PC-3 (cell line): ENCODE measurements around the gene FIP1L1. TPM values are rescaled to one million over a fixed set of nuclear protein-coding genes. Genes with fewer than 3 reads are reported as not detected.
A peak's percentile ranks its signal among the peaks of the same experiment; 100 is the strongest.

Experiments
- ATAC-seq: fragments of 200-7000 bp; cut with Tn5 transposase; 2 replicates; pipeline ENCODE4 v1.9.1; 2020; ENCODE audit warnings: mild to moderate bottlenecking, moderate library complexity
- BruUV-seq: library from RNA; stranded (reverse); fragments of 400-500 nt; replicated peaks from 2 replicates; lab custom pipeline; 2021; lab: Mats Ljungman, UMichigan
- CTCF ChIA-PET: fragments of 300-600 bp; sonication (Branson Sonifier 250); formaldehyde crosslinking; loops from one replicate; lab custom pipeline; 2022; ENCODE audit warnings: antibody characterized with exemption; lab: Charles Lee
- POLR2A ChIA-PET: fragments of 300-600 bp; sonication (Branson Sonifier 250); formaldehyde crosslinking; loops from one replicate; lab custom pipeline; 2022; ENCODE audit warnings: antibody characterized with exemption; ENCODE audit not compliant: unreplicated experiment; lab: Charles Lee
- DNase-seq: peaks from one replicate; pipeline ENCODE4 v3.0.0-alpha.2; 2015
- H2AFZ ChIP-seq: fragments of 300-600 bp; sonication (generic); 2 replicates; pipeline ENCODE4 v1.6.0; 2016; ENCODE audit warnings: antibody characterized with exemption, low read length
- H3F3A ChIP-seq: fragments of 300-600 bp; sonication (generic); one replicate; pipeline ENCODE4 v1.6.0; 2017; ENCODE audit warnings: antibody characterized with exemption, low read length, control low read depth, mild to moderate bottlenecking; ENCODE audit not compliant: unreplicated experiment
- H3K27ac ChIP-seq: fragments of 300-600 bp; sonication (generic); 2 replicates; pipeline ENCODE4 v1.5.1; 2016; ENCODE audit warnings: mild to moderate bottlenecking, low read length
- H3K27me3 ChIP-seq: fragments of 300-600 bp; sonication (generic); 2 replicates; pipeline ENCODE4 v1.6.1; 2016; ENCODE audit warnings: low read length, mixed read lengths
- H3K36me3 ChIP-seq: fragments of 300-600 bp; sonication (generic); 2 replicates; pipeline ENCODE4 v1.6.1; 2016; ENCODE audit warnings: low read depth, mixed run types, low read length, mixed read lengths
- H3K4me1 ChIP-seq: fragments of 300-600 bp; sonication (generic); 2 replicates; pipeline ENCODE4 v1.5.1; 2016; ENCODE audit warnings: low read length; ENCODE audit not compliant: insufficient read depth
- H3K4me2 ChIP-seq: fragments of 300-600 bp; sonication (generic); 2 replicates; pipeline ENCODE4 v1.6.0; 2016; ENCODE audit warnings: low read length
- H3K4me3 ChIP-seq: fragments of 300-600 bp; sonication (generic); 2 replicates; pipeline ENCODE4 v1.5.1; 2016; ENCODE audit warnings: mild to moderate bottlenecking, low read length, mixed read lengths
- H3K79me2 ChIP-seq: fragments of 300-600 bp; sonication (generic); 2 replicates; pipeline ENCODE4 v1.6.1; 2017; ENCODE audit warnings: low read length, mixed read lengths
- H3K9ac ChIP-seq: fragments of 300-600 bp; sonication (generic); 2 replicates; pipeline ENCODE4 v1.6.0; 2016; ENCODE audit warnings: mild to moderate bottlenecking, low read length
- H3K9me2 ChIP-seq: fragments of 300-600 bp; sonication (generic); replicated peaks from 2 replicates; pipeline ENCODE4 v1.6.1; 2016; ENCODE audit warnings: mixed run types, low read length, mixed read lengths
- H3K9me3 ChIP-seq: fragments of 300-600 bp; sonication (generic); 2 replicates; pipeline ENCODE4 v1.6.1; 2016; ENCODE audit warnings: low read length, mixed read lengths
- H4K20me1 ChIP-seq: fragments of 300-600 bp; sonication (generic); 2 replicates; pipeline ENCODE4 v1.6.1; 2016; ENCODE audit warnings: low read length, mixed read lengths
- CTCF ChIP-seq: fragments of 300-600 bp; sonication (generic); conservative IDR thresholded peaks from 2 replicates; pipeline ENCODE4 v1.5.1; 2017; ENCODE audit warnings: antibody characterized with exemption, low read depth, mild to moderate bottlenecking, low read length
- EZH2 ChIP-seq: fragments of 300-600 bp; sonication (generic); IDR thresholded peaks from one replicate; pipeline ENCODE4 v1.6.1; 2017; ENCODE audit warnings: antibody characterized with exemption, mild to moderate bottlenecking, low read length; ENCODE audit not compliant: unreplicated experiment
- EZH2phosphoT487 ChIP-seq: fragments of 300-600 bp; sonication (generic); IDR thresholded peaks from 2 replicates; pipeline ENCODE4 v1.6.1; 2018; ENCODE audit warnings: mild to moderate bottlenecking, antibody characterized with exemption, low read length, borderline replicate concordance
- intact Hi-C: fragments of 100-400 bp; cut with micrococcal nuclease; formaldehyde crosslinking; loops from 2 replicates; pipeline ENCODE4 v1.9.0; 2023
- total RNA-seq: library from RNA; depleted of rRNA; stranded (reverse); fragments of >200 nt; gene quantifications from 2 replicates; pipeline ENCODE4 v1.2.3, GENCODE V29; 2014

The FIP1L1 gene
- total RNA-seq, 1 experiment from 2014 or later: 76.1 TPM

DNA sequence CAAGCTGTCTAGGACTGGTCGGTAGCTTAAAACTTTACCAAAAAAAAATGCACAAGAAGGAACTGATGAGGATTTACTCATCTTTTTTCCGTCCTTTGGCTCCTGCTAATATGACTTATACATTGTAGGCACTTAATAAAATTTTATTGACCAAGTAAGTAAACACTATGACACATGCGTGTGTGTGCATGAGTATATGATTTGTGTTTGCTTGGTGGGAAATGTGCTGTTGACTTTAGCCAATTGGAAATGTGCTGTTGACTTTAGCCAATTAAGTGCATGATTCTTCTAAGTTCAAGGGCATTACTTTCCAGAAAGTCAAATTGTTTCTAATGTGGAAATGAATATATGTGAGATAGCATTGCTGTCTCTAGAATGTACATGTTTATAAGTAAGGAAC lies 78.3 kb downstream of the FIP1L1 start:
- no TSS peak for BruUV-seq
- H4K20me1 ChIP-seq: peaks cover 22% of the 10 kb centered on the region
- no peak overlapping the region for H2AFZ ChIP-seq
- H3F3A ChIP-seq: no peaks in the 10 kb centered on the region
- H3K9me2 ChIP-seq: no peaks in the 10 kb centered on the region
- no peak for TF ChIP-seq EZH2phosphoT487
- no peak for TF ChIP-seq CTCF
- no peak for TF ChIP-seq EZH2
- peak; percentile 89 for ATAC-seq
- H3K4me1 ChIP-seq: peaks cover 51% of the 10 kb centered on the region
- H3K36me3 ChIP-seq: peaks cover 51% of the 10 kb centered on the region
- no peak overlapping the region for H3K9ac ChIP-seq
- no peaks in the 10 kb centered on the region for H3K9me3 ChIP-seq
- H3K4me3 ChIP-seq: no peak overlapping the region
- peak; percentile 94 for DNase-seq
- peak overlapping the region; percentile 40 for H3K4me2 ChIP-seq
- peak overlapping the region; percentile 63 for H3K27ac ChIP-seq
- intact Hi-C loops: loop anchor here (5.0 to 10.0 kb wide), 3 partner anchors 78 to 779 kb away; partner anchors contain the start of gene FIP1L1
- H3K79me2 ChIP-seq: peaks cover 14% of the 10 kb centered on the region
- ChIA-PET POLR2A (no interaction called here), CTCF (interaction anchor here (0.6 kb wide), 2 partner anchors 41 to 450 kb away, joined by 3 to 5 read pairs; no protein-coding TSS in a partner anchor)
- no peaks in the 10 kb centered on the region for H3K27me3 ChIP-seq

DNA sequence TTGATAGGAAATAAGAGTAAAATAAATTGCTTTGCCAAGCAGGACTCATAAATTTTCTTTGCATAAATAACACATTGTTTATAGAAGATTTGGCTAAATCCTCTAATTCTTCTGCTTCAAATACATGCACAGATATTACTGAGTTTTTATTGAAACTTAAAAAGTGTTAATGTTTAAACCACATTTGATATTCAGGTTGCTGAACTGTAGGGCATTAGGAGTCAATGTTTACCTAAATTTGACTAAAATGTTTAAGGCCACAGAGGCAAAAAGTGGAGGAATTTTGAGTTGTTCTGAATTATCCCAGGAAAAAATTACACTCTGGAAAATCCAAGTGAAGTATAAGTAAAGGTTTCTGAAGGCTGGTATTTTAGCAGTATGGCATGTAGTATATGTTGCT lies 78.7 kb downstream of the FIP1L1 start:
- Histone ChIP-seq H3K36me3 (peaks cover 56% of the 10 kb centered on the region), H3K79me2 (peaks cover 14% of the 10 kb centered on the region), H3K4me2 (peak overlapping the region; percentile 40), H3K4me1 (peaks cover 55% of the 10 kb centered on the region), H3K27me3 (no peaks in the 10 kb centered on the region), H2AFZ (no peak overlapping the region), H3K27ac (peak overlapping the region; percentile 51), H3K9me3 (no peaks in the 10 kb centered on the region), H3K9ac (no peak overlapping the region), H3F3A (no peaks in the 10 kb centered on the region), H3K9me2 (no peaks in the 10 kb centered on the region), H4K20me1 (peaks cover 22% of the 10 kb centered on the region), H3K4me3 (no peak overlapping the region)
- intact Hi-C loops: loop anchor here (5.0 to 10.0 kb wide), 3 partner anchors 79 to 779 kb away; partner anchors contain the start of gene FIP1L1
- ChIA-PET CTCF (no interaction called here), POLR2A (interaction anchor here (0.6 kb wide), 1 partner anchor 187 kb away, joined by 4 read pairs; no protein-coding TSS in a partner anchor)
- DNase-seq (no peak), ATAC-seq (no peak)
- TF ChIP-seq EZH2phosphoT487 (no peak), CTCF (no peak), EZH2 (no peak)
- BruUV-seq: no TSS peak

GRCh38 chr4:53459548-53459947 lies 82.1 kb downstream of the FIP1L1 start:
- peaks cover 60% of the 10 kb centered on the region for H3K36me3 ChIP-seq

More at GRCh38 chr4:53459548-53459947, 82.1 kb downstream of the FIP1L1 start:
- POLR2A ChIA-PET: no interaction called here
- H3K79me2 ChIP-seq: peaks cover 14% of the 10 kb centered on the region
- CTCF ChIA-PET: no interaction called here
- TF ChIP-seq CTCF (no peak), EZH2 (no peak), EZH2phosphoT487 (no peak)
- H3F3A ChIP-seq: no peaks in the 10 kb centered on the region
- no peak overlapping the region for H3K9ac ChIP-seq
- intact Hi-C loops: loop anchor here (5.0 to 10.0 kb wide), 3 partner anchors 82 to 775 kb away; partner anchors contain the start of gene FIP1L1
- H3K4me1 ChIP-seq: peaks cover 57% of the 10 kb centered on the region
- H3K4me2 ChIP-seq: peak overlapping the region; percentile 7
- H3K27me3 ChIP-seq: no peaks in the 10 kb centered on the region
- H3K4me3 ChIP-seq: no peak overlapping the region
- no peaks in the 10 kb centered on the region for H3K9me3 ChIP-seq
- H3K27ac ChIP-seq: peak overlapping the region; percentile 12
- H4K20me1 ChIP-seq: peaks cover 22% of the 10 kb centered on the region
- peak; percentile 64 for DNase-seq
- ATAC-seq: peak; percentile 68
- BruUV-seq: no TSS peak
- H2AFZ ChIP-seq: no peak overlapping the region
- no peaks in the 10 kb centered on the region for H3K9me2 ChIP-seq
